Cerebellar nuclear complex (tissue), 1 donor: Measurements from ENCODE around the gene HDGFL1.

Source experiments
- DNase-seq, 2 experiments: peaks; one replicate each; lab custom pipeline; 2025; lab: John Stamatoyannopoulos, UW

The HDGFL1 gene

GRCh38 chr6:22590423-22590822 is 21.1 kb downstream of the HDGFL1 start:
- no peak for DNase-seq

- DNase-seq, result no peak
Measured at GRCh38 chr6:22593895-22594294, 24.5 kb downstream of the HDGFL1 start.

DNA sequence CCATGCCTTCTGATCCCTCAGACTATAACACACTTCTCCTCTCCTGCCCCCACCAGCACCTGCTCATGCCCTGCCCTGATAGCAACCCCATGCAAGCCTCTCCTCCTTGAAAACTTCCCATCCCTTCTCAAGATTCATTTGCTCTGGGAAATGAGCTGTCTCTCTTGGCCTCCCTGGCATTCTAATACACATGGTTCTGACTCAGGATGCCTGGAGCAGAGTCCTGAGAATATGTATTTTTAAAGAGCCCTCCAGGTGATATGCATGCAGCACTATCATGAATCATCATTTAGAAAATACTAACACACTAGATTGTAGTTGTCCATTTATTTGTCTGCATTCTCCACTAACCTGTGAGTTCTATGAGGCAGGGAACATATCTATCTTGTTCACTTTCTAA is 26.6 kb downstream of the HDGFL1 start:
- no peak for DNase-seq

DNA sequence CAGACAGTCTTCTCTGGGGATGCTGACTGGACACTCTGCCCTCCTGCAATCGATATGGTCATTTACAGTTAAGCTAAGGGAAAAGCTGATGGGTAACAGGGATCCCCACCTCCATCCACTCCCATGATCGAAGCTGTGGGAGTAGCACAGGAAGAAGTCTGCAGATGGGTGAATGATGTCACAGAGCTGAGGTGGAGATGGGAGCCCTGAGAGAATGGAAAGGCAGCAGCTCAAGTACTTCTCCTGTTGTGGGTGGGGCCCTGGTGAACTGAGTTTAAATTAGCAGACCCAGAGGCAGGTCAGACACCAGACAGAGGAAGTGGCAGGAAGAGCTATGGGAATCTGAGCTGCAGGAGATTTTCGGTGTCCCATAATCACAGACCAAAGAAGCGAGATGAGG is 29.0 kb downstream of the HDGFL1 start:
- no peak for DNase-seq

DNA sequence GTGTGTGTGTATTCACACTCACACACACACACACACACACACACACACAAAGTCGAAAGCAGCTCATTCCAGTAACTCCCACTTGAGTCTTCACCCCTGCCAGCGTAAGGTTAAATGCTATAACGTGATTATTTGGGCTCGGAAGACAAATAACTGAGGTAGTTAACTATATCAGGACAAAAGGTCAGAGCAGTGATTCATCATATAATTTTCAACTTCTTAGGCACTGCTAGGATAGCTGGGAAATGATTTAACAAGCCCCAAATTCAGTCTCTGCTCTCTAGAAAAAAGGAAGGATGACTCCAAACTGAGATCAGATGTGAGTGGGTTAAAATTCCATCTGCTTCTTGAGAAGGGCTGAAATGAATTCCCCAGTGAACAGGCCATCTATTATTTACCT is 30.7 kb downstream of the HDGFL1 start:
- DNase-seq, result no peak

- no peak for DNase-seq
Measured at GRCh38 chr6:22601984-22602383, 32.6 kb downstream of the HDGFL1 start.

DNA sequence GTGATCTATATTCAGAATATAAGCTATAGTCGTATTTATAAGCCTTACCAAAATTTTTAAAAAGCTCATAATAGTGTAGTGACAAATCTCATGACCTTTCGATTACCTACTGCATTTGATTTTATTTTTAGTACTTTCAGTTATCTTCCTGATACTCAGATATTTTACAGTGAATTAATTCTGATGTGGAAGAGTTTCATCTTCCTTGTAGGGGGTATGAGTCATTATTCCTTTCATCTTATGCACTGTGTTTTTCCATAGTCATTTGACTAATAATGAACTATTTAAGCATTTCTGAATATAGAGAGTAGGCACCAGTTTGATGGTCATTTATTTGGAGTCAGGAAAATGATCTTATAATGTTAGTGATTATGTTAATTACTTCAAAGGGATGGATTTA is 36.4 kb downstream of the HDGFL1 start:
- DNase-seq, result no peak

- DNase-seq, result no peak
Measured at GRCh38 chr6:22610127-22610526, 40.8 kb downstream of the HDGFL1 start.

DNA sequence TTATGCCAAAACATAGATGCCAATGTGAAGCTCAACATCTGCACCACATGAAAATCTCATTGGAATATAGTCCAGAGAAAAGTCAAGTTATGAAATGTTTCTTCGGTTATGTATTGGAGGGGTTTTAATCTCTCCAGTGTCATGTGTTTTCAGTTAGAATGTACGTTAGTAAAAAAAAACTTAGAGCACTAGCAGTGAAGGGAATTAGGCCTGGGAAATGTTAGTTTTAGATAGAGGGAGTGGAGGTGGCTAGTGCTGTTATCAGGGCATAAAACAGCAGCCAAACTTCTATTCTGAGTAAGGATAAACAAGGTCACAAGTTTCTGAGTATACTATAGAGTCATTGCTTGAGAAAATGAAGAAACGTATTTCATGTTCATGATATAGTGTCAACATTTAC is 42.9 kb downstream of the HDGFL1 start:
- DNase-seq, result no peak

GRCh38 chr6:22613051-22613450 is 43.7 kb downstream of the HDGFL1 start:
- no peak for DNase-seq

- DNase-seq, result no peak
Measured at GRCh38 chr6:22613695-22614094, 44.3 kb downstream of the HDGFL1 start.

DNA sequence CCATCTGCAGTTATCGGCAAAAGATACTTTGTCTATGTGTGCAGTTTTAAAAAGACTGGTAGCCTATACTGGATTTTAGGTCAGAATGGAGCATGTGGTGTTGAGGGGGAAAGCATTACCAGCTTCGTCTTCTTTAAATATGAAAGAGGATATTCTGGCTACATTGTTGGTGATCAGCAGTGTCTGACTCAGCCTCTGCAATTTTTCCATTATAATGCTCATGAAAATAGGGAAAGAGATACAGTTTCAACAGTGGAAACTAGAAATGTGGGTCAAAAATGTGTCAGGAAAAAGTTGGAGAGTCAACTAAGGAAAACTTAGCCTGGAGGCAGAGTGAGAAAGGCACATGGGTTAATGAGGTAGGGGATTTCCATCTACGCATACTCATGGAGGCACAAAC is 45.2 kb downstream of the HDGFL1 start:
- DNase-seq, result no peak

DNA sequence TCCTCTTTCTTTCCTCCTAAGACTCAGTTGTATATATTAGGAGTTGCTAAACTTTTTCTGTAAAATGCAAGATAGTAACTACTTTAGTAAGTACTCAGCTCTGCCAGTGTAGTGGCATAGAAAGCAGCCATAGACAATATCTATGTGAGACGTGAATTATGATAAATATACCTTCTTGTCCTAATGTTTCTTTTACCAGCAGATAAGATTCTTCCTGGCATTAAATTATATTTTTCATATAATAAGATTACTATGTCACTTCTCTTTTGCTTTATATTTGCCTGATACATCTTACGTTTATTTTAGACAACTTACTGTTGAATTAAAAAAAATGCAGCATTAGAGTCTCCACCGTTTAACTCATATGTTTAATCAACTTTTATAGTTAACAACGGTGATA is 51.7 kb downstream of the HDGFL1 start:
- no peak for DNase-seq
